Measurements from ENCODE around the gene GAL.

The GAL gene

GRCh38 chr11:68658661-68659060, 25.7 kb upstream of the GAL start:
- no peak for DNase-seq (ENCODE audit: low spot score)

- no peak for DNase-seq (ENCODE audit: low spot score)
These were observed 25.0 kb upstream of the GAL start for GRCh38 chr11:68659158-68659921.

GRCh38 chr11:68660066-68660810, 24.1 kb upstream of the GAL start:
- DNase-seq (ENCODE audit: low spot score) = no peak

GRCh38 chr11:68661014-68661413, 23.3 kb upstream of the GAL start:
- no peak for DNase-seq (ENCODE audit: low spot score)

- no peak for DNase-seq (ENCODE audit: low spot score)
These were observed 22.4 kb upstream of the GAL start for GRCh38 chr11:68661697-68662603.

- DNase-seq (ENCODE audit: low spot score) = no peak
These were observed 20.8 kb upstream of the GAL start for GRCh38 chr11:68663482-68664010.

- DNase-seq (ENCODE audit: low spot score) = no peak
These were observed 20.2 kb upstream of the GAL start for GRCh38 chr11:68664141-68664540.

- DNase-seq (ENCODE audit: low spot score) = no peak
These were observed 19.4 kb upstream of the GAL start for GRCh38 chr11:68664906-68665305.

GRCh38 chr11:68665436-68665835, 18.9 kb upstream of the GAL start:
- DNase-seq (ENCODE audit: low spot score) = no peak

GRCh38 chr11:68666849-68667248, 17.5 kb upstream of the GAL start:
- no peak for DNase-seq (ENCODE audit: low spot score)

- no peak for DNase-seq (ENCODE audit: low spot score)
These were observed 16.5 kb upstream of the GAL start for GRCh38 chr11:68667511-68668500.

GRCh38 chr11:68669301-68670090, 14.8 kb upstream of the GAL start:
- no peak for DNase-seq (ENCODE audit: low spot score)

GRCh38 chr11:68670208-68670992, 13.9 kb upstream of the GAL start:
- DNase-seq (ENCODE audit: low spot score) = no peak

GRCh38 chr11:68673306-68673945, 10.9 kb upstream of the GAL start:
- DNase-seq (ENCODE audit: low spot score) = no peak

- DNase-seq (ENCODE audit: low spot score) = no peak
These were observed 10.4 kb upstream of the GAL start for GRCh38 chr11:68673991-68674390.

GRCh38 chr11:68674461-68674860, 9.9 kb upstream of the GAL start:
- DNase-seq (ENCODE audit: low spot score) = no peak

- DNase-seq (ENCODE audit: low spot score) = no peak
These were observed 6.9 kb upstream of the GAL start for GRCh38 chr11:68677432-68677831.

GRCh38 chr11:68678031-68678441, 6.3 kb upstream of the GAL start:
- DNase-seq (ENCODE audit: low spot score) = no peak

All from CD4-positive, alpha-beta T cell treated with Interleukin-2 at 100 ng/mL for 4 hours (primary cell).